Stimulated activated naive CD8-positive, alpha-beta T cell treated with anti-CD3 and anti-CD28 coated beads, Interleukin-15, Interleukin-2, amounts not matched to agents 100 ng/mL and 50 ng/mL, for 24 hours (primary cell): Measurements from ENCODE around the gene OLA1.

ENCODE experiments used
- H3K27ac Mint-ChIP-seq: one replicate; pipeline ENCODE4 v1.8.0; 2021; ENCODE audit warnings: mild to moderate bottlenecking, mixed read lengths
- H3K27me3 Mint-ChIP-seq: one replicate; pipeline ENCODE4 v1.8.0; 2021; ENCODE audit warnings: mixed read lengths
- H3K36me3 Mint-ChIP-seq: one replicate; pipeline ENCODE4 v1.8.0; 2021; ENCODE audit warnings: low read depth, mixed read lengths
- H3K4me1 Mint-ChIP-seq: one replicate; pipeline ENCODE4 v1.8.0; 2021; ENCODE audit warnings: low read depth, mixed read lengths
- H3K4me3 Mint-ChIP-seq: one replicate; pipeline ENCODE4 v1.8.0; 2021; ENCODE audit warnings: mild to moderate bottlenecking, mixed read lengths
- H3K9me3 Mint-ChIP-seq: one replicate; pipeline ENCODE4 v1.8.0; 2021; ENCODE audit warnings: mixed read lengths

The OLA1 gene

DNA sequence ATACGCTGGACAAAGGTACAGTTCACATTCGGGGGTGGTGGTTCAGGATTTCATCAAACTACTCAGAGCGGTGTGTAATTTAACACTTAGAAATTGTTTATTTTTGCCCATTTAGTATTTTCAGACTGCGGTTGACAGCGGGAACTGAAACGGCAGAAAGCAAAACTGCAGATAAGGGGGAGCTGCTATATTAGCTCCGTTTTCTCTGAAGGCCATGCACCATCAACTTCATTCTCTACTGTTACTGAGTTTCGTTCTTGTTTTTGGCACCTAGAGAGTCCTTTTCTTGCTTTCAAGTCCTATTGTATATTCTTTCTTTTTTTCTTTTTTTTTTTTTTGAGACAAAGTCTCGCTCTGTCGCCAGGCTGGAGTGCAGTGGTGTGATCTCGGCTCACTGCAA is 161.6 kb downstream of the OLA1 start:
- H3K27ac Mint-ChIP-seq, result no peak overlapping the region
- H3K4me1 Mint-ChIP-seq, result no peaks in the 10 kb centered on the region
- no peaks in the 10 kb centered on the region for H3K9me3 Mint-ChIP-seq
- peaks cover 19% of the 10 kb centered on the region for H3K36me3 Mint-ChIP-seq
- H3K27me3 Mint-ChIP-seq, result no peaks in the 10 kb centered on the region
- H3K4me3 Mint-ChIP-seq, result no peak overlapping the region

DNA sequence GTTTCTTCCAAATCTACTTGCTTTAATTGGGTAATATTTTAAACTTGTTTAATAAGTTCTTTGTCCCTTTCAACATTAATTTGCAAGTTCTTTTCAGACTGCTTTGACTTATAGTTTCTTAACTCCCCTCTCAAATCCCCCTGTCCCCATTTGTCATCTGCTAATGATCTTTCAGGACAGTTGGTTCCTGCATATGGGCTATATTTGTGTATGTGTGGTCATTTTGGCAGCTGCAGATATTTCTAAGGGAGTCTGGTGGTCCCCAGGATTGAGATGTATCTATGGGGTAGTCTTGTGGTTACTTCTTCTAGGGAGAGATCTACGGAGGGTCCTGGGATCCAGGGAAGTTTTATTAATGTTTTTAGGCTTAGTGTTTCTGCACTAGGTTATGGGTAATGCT is 162.6 kb downstream of the OLA1 start:
- Mint-ChIP-seq H3K27me3 (no peaks in the 10 kb centered on the region), H3K27ac (no peak overlapping the region), H3K4me3 (no peak overlapping the region), H3K36me3 (peaks cover 20% of the 10 kb centered on the region), H3K9me3 (no peaks in the 10 kb centered on the region), H3K4me1 (no peaks in the 10 kb centered on the region)

- H3K27me3 Mint-ChIP-seq, result no peaks in the 10 kb centered on the region
- H3K4me3 Mint-ChIP-seq, result no peak overlapping the region
- H3K27ac Mint-ChIP-seq, result no peak overlapping the region
- no peaks in the 10 kb centered on the region for H3K4me1 Mint-ChIP-seq
- peaks cover 16% of the 10 kb centered on the region for H3K36me3 Mint-ChIP-seq
- H3K9me3 Mint-ChIP-seq, result no peaks in the 10 kb centered on the region
Observed at GRCh38 chr2:174083843-174084458, 164.4 kb downstream of the OLA1 start.

DNA sequence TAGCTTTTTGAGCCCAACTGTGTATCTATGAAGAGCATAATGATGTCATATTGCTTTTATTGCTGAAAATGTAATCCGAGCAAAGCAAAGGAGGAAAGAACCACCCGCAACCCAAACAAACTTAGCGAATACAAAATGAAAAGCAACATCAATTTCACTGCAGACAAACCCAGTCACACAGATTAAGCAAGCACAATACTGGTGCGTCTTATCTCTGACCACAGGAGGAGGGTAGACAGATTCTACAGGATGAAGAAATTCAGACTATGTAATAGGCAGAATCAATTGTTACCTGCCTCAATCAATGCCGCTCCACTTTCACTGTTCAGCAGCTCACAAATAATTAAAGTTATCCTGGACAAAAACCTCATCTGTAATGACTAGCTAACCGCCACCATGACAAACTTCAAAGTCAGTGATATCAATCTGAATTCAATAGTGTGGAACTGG is 167.6 kb downstream of the OLA1 start:
- peaks cover 16% of the 10 kb centered on the region for H3K36me3 Mint-ChIP-seq
- H3K27me3 Mint-ChIP-seq, result no peaks in the 10 kb centered on the region
- no peak overlapping the region for H3K27ac Mint-ChIP-seq
- H3K9me3 Mint-ChIP-seq, result no peaks in the 10 kb centered on the region
- H3K4me3 Mint-ChIP-seq, result no peak overlapping the region
- H3K4me1 Mint-ChIP-seq, result no peaks in the 10 kb centered on the region

DNA sequence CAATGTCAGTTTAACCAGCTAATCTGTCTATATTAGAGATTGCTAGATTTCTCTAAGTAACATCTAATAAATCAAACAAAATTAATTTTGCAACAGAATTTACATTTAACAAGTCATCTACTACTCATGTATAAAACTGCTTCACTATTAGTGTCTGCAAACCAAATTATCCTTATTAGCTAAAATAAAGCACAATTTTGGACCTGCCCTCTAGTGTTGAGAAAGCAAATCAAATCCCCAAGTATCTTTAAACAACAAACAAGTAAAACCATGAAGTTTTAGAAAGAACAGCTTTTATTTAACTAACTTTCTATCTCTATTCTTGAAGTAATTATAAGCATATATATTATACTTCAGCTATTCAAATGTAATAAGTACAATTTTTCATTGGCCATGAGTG is 170.1 kb downstream of the OLA1 start:
- H3K27me3 Mint-ChIP-seq, result no peaks in the 10 kb centered on the region
- no peak overlapping the region for H3K27ac Mint-ChIP-seq
- no peaks in the 10 kb centered on the region for H3K4me1 Mint-ChIP-seq
- H3K9me3 Mint-ChIP-seq, result no peaks in the 10 kb centered on the region
- no peak overlapping the region for H3K4me3 Mint-ChIP-seq
- H3K36me3 Mint-ChIP-seq, result peaks cover 38% of the 10 kb centered on the region

DNA sequence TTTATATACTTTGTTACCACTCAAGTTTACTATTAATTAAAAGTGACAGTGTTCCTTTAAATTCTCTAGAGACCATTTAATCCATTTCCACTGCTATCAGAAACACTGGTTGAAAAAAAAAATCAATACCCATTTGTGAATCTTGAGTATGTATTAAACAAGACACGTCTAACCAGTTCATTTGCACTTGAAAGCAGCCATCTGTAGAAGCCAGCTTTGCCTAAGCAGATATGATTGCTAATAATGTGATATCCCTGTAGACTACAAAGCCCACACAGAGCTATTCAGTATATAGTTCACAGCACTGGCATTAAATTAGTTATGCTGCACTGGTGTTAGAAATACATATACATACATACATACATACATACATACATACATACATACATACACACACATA is 171.4 kb downstream of the OLA1 start:
- Mint-ChIP-seq H3K27ac (no peak overlapping the region), H3K4me1 (no peaks in the 10 kb centered on the region), H3K27me3 (no peaks in the 10 kb centered on the region), H3K4me3 (no peak overlapping the region), H3K9me3 (no peaks in the 10 kb centered on the region), H3K36me3 (peaks cover 43% of the 10 kb centered on the region)

GRCh38 chr2:174076040-174076439 is 172.3 kb downstream of the OLA1 start:
- no peaks in the 10 kb centered on the region for H3K9me3 Mint-ChIP-seq
- peaks cover 41% of the 10 kb centered on the region for H3K36me3 Mint-ChIP-seq
- no peaks in the 10 kb centered on the region for H3K4me1 Mint-ChIP-seq
- H3K27me3 Mint-ChIP-seq, result no peaks in the 10 kb centered on the region
- H3K4me3 Mint-ChIP-seq, result no peak overlapping the region
- no peak overlapping the region for H3K27ac Mint-ChIP-seq

- H3K4me1 Mint-ChIP-seq, result no peaks in the 10 kb centered on the region
- H3K27me3 Mint-ChIP-seq, result no peaks in the 10 kb centered on the region
- H3K36me3 Mint-ChIP-seq, result peaks cover 34% of the 10 kb centered on the region
- no peak overlapping the region for H3K4me3 Mint-ChIP-seq
- H3K9me3 Mint-ChIP-seq, result no peaks in the 10 kb centered on the region
- no peak overlapping the region for H3K27ac Mint-ChIP-seq
Observed at GRCh38 chr2:174074831-174075230, 173.5 kb downstream of the OLA1 start.

DNA sequence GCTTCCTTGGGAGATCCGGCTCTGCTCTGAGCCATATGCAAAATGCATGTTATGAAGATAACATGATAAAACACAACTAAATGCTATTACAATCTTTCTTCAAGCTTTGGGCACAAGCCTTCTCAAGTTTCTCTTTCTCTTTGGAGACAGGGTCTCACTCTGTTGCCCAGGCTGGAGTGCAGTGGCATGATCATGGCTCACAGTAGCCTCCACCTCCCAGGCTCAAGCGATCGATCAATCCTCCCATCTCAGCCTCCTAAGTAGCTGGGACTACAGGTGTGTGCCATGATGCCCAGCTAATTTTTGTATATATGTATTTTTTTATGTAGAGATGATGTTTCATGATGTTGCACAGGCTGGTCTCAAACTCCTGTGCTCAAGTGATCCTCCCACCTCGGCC is 175.5 kb downstream of the OLA1 start:
- peaks cover 34% of the 10 kb centered on the region for H3K36me3 Mint-ChIP-seq
- H3K9me3 Mint-ChIP-seq, result no peaks in the 10 kb centered on the region
- no peaks in the 10 kb centered on the region for H3K27me3 Mint-ChIP-seq
- no peak overlapping the region for H3K4me3 Mint-ChIP-seq
- H3K4me1 Mint-ChIP-seq, result no peaks in the 10 kb centered on the region
- no peak overlapping the region for H3K27ac Mint-ChIP-seq

GRCh38 chr2:174072069-174072468 is 176.3 kb downstream of the OLA1 start:
- no peak overlapping the region for H3K27ac Mint-ChIP-seq
- no peak overlapping the region for H3K4me3 Mint-ChIP-seq
- no peaks in the 10 kb centered on the region for H3K27me3 Mint-ChIP-seq
- H3K9me3 Mint-ChIP-seq, result no peaks in the 10 kb centered on the region
- H3K4me1 Mint-ChIP-seq, result no peaks in the 10 kb centered on the region
- H3K36me3 Mint-ChIP-seq, result peaks cover 34% of the 10 kb centered on the region

DNA sequence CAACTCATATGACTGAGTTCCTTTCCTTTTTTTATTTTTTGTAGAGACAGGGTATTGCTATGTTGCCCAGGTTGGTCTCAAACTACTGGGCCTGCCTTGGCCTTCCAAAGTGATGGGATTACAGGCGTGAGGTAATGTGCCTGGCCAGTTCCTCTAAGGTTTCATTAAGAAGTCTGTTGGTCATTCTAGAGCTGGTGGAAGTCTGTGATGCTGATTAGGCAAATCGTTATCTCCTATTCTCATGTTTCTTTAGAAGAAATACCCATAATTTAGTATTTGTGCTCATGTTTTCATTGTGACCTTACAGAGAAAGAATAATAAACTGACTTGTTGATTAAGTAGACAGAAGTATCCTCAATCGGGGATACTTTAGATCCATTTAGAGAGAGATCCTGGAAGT is 177.0 kb downstream of the OLA1 start:
- Mint-ChIP-seq H3K27ac (no peak overlapping the region), H3K36me3 (peaks cover 33% of the 10 kb centered on the region), H3K27me3 (peaks cover 4% of the 10 kb centered on the region), H3K4me1 (no peaks in the 10 kb centered on the region), H3K4me3 (no peak overlapping the region), H3K9me3 (no peaks in the 10 kb centered on the region)

DNA sequence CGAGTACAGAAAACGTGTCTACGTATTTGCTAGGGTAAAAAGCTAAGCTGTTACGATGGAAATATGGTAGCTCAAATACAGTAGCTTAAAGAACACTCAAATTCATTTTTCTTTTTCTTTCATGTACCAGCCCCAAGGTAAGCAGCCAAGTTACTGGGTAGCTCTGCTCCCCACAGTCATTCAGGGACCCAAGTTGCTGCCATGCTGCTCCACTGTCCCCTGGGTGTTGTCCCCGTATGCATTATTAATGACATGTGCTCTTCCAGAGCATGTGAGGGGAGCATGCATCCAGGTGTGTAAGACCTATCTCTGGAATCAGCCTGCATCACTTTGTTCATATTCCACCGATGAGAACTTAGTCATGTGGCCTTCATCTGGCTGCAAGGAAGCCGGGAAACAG is 178.1 kb downstream of the OLA1 start:
- no peaks in the 10 kb centered on the region for H3K9me3 Mint-ChIP-seq
- H3K36me3 Mint-ChIP-seq, result peaks cover 24% of the 10 kb centered on the region
- no peak overlapping the region for H3K27ac Mint-ChIP-seq
- H3K4me1 Mint-ChIP-seq, result no peaks in the 10 kb centered on the region
- H3K4me3 Mint-ChIP-seq, result no peak overlapping the region
- peaks cover 9% of the 10 kb centered on the region for H3K27me3 Mint-ChIP-seq

DNA sequence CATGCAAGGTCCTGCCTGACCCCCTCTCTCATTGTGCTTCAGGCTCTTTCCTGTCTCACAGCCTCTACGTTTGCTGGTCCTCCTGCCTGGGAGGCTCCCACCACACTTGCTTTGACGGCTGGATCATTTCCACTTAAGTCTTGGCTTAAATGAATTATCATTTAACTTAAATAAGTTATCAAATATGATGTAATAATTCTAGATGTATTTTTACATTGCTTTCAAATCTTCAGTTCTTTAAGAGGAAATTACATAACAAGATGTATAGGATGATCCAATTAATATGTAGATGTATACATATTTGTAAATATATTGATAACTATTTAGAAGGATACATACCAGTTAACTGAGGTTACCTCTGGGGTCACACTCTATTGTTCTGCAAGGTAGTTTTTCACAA is 180.5 kb downstream of the OLA1 start:
- H3K27ac Mint-ChIP-seq, result no peak overlapping the region
- no peaks in the 10 kb centered on the region for H3K9me3 Mint-ChIP-seq
- no peaks in the 10 kb centered on the region for H3K4me1 Mint-ChIP-seq
- no peak overlapping the region for H3K4me3 Mint-ChIP-seq
- peaks cover 5% of the 10 kb centered on the region for H3K36me3 Mint-ChIP-seq
- H3K27me3 Mint-ChIP-seq, result peaks cover 18% of the 10 kb centered on the region

DNA sequence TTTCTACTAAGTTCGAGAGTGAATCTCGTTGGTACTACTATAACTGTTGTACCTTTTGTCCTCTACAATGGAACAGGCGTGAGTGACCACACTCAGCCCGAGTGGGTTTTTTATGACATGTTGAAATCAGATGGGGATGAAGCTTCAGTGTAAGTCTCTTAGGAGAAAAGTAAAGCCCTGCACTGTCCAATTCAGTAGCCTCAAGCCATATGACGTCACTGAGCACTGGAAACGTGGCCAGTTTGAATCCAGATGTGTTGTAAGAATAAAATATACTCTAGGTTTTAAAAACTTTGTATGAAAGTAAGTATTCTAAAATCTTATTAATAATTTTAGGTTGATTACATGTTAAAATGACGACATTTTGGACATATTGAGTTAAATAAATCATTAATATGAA is 181.5 kb downstream of the OLA1 start:
- Mint-ChIP-seq H3K4me3 (no peak overlapping the region), H3K27me3 (peaks cover 18% of the 10 kb centered on the region), H3K9me3 (no peaks in the 10 kb centered on the region), H3K4me1 (no peaks in the 10 kb centered on the region), H3K36me3 (no peaks in the 10 kb centered on the region), H3K27ac (no peak overlapping the region)

GRCh38 chr2:174063492-174064092 is 184.7 kb downstream of the OLA1 start:
- Mint-ChIP-seq H3K4me3 (no peak overlapping the region), H3K27me3 (peaks cover 24% of the 10 kb centered on the region), H3K4me1 (peaks cover 6% of the 10 kb centered on the region), H3K27ac (no peak overlapping the region), H3K9me3 (peaks cover 11% of the 10 kb centered on the region), H3K36me3 (peaks cover 5% of the 10 kb centered on the region)

DNA sequence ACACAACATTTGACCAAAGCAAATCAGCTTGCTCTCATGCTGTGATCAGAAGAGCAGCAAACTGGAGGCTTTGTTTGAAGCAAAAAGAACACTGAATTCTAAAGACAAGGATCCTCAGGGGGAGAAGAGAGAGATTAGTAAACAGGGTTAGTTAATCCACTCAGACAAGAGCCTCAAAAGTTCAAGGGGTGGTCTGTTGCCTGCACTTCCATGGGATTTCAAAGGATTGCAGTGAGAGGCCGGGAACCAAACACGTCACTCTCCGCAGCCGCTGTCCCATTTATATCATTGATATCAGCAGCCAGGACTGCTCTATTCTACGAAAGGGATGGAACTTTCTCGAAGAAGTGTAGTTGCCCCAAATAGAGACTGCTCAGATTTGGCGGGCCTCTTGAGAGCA is 185.4 kb downstream of the OLA1 start:
- Mint-ChIP-seq H3K4me1 (peaks cover 6% of the 10 kb centered on the region), H3K4me3 (no peak overlapping the region), H3K36me3 (peaks cover 5% of the 10 kb centered on the region), H3K27me3 (peaks cover 28% of the 10 kb centered on the region), H3K9me3 (peaks cover 12% of the 10 kb centered on the region), H3K27ac (no peak overlapping the region)
